GM18507 (cell line): Measurements from ENCODE around the gene MGMT.
"Not testable (repeated sequence)": the region's sequence is repeated elsewhere in the genome, so short reads cannot be mapped to it uniquely, and the experiment has no call there.

ENCODE experiments used
- DNase-seq: peaks from one replicate; pipeline ENCODE4 v3.0.0; 2011; ENCODE audit warnings: low read depth; ENCODE audit not compliant: insufficient read length; ENCODE audit errors: extremely low spot score
- FAIRE-seq: peaks from 2 replicates; lab custom pipeline; 2011; peaks lifted over from hg19 to GRCh38; lab: Jason Lieb, UNC

The MGMT gene

DNA sequence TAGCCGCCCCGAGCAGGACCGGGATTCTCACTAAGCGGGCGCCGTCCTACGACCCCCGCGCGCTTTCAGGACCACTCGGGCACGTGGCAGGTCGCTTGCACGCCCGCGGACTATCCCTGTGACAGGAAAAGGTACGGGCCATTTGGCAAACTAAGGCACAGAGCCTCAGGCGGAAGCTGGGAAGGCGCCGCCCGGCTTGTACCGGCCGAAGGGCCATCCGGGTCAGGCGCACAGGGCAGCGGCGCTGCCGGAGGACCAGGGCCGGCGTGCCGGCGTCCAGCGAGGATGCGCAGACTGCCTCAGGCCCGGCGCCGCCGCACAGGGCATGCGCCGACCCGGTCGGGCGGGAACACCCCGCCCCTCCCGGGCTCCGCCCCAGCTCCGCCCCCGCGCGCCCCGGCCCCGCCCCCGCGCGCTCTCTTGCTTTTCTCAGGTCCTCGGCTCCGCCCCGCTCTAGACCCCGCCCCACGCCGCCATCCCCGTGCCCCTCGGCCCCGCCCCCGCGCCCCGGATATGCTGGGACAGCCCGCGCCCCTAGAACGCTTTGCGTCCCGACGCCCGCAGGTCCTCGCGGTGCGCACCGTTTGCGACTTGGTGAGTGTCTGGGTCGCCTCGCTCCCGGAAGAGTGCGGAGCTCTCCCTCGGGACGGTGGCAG lies at the start of gene MGMT:
Gene MGMT, plus strand, starts transcription at position 539 of the 656 bp plus-strand sequence.
- peak; percentile 92 for FAIRE-seq
- DNase-seq, result peak; percentile 91

DNA sequence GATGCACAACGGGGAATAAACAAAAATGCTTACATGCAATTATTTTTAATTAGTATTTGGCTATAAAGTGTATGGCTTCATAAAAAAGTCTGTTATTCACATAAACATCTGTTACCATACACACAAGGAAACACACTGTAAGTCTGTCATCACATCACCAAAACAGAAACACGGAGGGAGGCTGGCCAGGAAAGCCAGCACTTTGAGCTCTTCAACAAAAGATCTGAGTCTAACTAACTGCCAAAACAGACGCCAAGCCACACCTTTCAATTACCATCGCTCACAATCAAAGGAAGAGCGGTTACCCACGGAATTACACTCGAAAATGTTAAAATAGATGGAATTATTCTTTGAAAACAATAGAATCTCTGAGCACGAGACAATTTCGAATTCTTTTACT lies 49.2 kb upstream of the MGMT start:
- no peak for DNase-seq

GRCh38 chr10:129418496-129419225 lies 48.4 kb upstream of the MGMT start:
- DNase-seq, result no peak
- FAIRE-seq, result no peak

More for the DNA sequence above, 49.2 kb upstream of the MGMT start:
- no peak for FAIRE-seq

DNA sequence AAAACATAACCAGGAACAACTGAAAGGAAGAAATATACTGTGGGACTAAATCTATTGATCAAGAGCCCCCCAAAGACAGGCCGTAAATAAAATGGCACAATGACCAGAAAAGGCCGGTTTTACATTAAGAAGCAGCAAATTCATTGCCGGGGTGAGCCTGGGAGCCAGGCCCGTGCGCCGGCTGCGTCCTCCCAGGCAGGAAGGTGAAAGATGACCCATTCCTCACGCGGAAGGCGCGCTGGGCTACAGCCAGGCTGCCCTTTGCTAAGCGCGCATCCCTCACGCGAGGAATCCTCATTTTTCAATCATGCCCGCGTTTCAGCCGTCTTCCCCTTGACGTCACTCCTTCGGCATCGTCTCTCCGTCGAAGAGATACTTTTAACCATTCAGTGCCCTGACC lies 47.6 kb upstream of the MGMT start:
- DNase-seq (no peak), FAIRE-seq (no peak)

DNA sequence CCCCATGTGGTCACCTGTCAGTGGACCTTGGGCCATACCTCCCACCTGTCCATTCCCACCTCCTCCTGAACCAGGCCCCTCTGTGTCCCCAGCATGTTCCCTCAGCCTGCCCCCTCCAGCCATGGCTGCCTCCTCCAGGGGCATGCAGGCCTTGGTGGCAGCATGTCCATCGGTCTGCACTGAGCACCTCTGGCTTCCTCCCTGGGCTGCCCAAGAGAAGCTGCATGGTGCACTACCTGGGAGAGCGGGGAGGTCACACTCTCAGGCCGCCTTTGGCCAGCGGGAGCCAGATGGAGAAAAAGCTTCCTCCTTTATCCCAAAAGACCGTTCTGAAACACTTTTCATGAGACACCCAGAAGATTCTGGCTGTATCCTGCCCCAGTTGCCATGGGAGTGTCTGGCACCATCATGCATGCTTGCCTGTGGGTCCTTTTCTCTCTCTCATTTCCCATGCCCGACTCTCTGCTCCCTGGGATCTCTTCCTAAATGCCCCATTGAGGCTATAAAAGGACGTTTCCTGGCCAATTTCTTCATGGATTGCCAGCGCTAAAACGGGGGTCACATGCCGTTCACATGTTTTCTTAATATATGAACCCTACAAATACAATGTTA lies 45.5 kb upstream of the MGMT start:
- no peak for DNase-seq
- FAIRE-seq, result no peak

DNA sequence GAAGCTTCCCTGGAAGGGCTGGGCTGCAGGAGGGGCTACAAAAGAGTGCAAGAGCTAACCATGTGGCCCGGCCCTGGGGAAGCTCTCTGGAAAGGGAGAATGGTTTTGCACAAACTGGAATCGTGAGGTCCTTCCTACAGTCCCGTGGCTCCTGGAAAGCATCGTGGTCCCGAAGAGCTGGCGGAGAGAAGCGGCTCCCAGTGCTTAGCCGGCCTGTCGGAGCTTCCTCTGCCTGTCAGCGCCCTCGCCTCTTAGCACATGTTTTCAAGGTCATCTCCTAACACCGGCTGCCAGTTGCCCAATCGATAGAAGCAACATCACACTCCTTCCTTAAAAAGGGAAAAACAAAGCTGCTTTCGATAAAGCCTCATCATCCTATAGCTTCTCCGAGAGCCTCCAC lies 42.1 kb upstream of the MGMT start:
- FAIRE-seq (no peak), DNase-seq (no peak)

- DNase-seq, result no peak
- FAIRE-seq, result no peak
These were observed 40.4 kb upstream of the MGMT start for GRCh38 chr10:129426606-129427005.

DNA sequence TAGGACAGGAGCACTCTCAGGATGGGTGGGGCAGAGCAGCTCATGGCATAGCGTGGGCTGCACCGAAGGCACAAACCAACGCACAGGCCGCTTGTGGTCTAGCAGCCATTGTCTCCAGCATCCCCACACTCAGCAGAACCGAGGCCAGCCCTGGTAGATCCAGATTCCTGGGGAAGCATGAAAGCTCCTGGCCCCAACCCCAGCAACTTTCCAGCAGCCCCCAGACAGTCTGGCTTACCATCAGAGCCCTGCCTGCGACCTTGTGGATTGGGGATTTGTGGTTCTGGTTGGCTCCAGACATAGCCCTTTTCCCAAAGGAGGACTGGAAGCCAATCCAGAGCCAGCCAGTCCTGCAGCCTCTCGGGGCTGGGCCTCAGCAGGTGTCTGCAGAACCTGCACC lies 33.8 kb upstream of the MGMT start:
- DNase-seq (no peak), FAIRE-seq (no peak)

- DNase-seq, FAIRE-seq: not testable (repeated sequence)
These were observed 31.3 kb upstream of the MGMT start for GRCh38 chr10:129435724-129436123.

GRCh38 chr10:129438024-129438423 lies 29.0 kb upstream of the MGMT start:
- no peak for DNase-seq
- FAIRE-seq, result no peak

DNA sequence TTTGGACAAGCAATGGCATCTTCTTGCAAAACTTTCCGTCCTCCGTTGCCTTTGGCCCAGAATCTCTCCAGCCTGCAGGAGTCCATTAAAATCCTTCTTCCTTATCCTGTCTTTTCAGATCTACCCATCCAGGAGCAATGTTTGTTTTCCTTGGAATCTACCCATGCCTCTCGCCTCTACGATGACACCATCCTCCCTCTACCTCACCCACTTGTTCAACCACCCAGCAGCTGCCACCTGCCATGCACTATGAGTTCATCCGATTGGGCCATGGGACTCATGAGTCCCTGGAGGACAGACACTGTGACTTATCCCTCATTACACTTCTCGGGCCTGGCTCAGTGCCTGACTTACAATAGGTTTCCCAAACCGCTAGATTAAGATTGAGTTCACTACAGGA lies 26.8 kb upstream of the MGMT start:
- FAIRE-seq (no peak), DNase-seq (no peak)

- no peak for DNase-seq
- FAIRE-seq, result no peak
These were observed 26.2 kb upstream of the MGMT start for GRCh38 chr10:129440722-129441316.

- no peak for DNase-seq
- FAIRE-seq, result no peak
These were observed 25.6 kb upstream of the MGMT start for GRCh38 chr10:129441372-129442009.

- FAIRE-seq (no peak), DNase-seq (no peak)
These were observed 24.2 kb upstream of the MGMT start for GRCh38 chr10:129442866-129443265.

GRCh38 chr10:129444359-129444758 lies 22.7 kb upstream of the MGMT start:
- DNase-seq, result no peak
- FAIRE-seq, result no peak

DNA sequence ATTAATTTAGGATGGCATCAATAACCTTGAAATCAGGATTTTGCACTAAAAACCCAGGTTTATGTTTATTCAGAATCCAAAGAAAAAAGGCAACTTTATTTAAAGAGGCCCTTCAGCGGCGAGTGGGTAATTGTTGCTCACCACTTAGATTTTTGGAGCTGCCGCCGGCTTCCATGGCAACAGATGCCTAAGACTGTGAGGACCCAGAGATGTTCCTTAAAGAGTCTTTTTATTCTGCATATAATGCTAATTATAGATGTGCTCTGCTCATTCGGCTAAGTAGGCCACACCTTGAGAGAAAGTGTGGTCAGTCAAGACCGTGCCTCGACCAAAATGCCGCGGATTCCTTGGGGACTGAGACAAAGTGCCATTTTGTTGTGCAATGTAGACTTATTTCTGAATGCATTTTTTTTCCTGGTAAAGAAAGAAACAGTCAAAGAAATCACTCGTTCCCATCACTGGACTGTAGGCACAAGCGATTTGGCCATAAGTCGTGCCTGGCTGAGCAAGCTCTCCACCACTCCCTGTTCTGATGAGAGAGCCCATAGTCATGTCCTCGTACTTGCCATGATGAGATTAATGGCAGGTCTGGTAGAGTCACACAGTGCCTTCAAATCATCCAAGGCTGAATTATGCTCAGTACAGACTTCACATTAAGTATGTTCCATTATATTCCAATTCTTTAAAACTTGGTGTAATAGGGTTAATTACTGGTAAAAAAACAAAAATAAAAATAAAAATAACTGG lies 21.4 kb upstream of the MGMT start:
- FAIRE-seq, result no peak
- no peak for DNase-seq

GRCh38 chr10:129446183-129446581 lies 20.9 kb upstream of the MGMT start:
- FAIRE-seq, result no peak
- DNase-seq, result no peak

GRCh38 chr10:129447486-129447885 lies 19.6 kb upstream of the MGMT start:
- FAIRE-seq (no peak), DNase-seq (no peak)

DNA sequence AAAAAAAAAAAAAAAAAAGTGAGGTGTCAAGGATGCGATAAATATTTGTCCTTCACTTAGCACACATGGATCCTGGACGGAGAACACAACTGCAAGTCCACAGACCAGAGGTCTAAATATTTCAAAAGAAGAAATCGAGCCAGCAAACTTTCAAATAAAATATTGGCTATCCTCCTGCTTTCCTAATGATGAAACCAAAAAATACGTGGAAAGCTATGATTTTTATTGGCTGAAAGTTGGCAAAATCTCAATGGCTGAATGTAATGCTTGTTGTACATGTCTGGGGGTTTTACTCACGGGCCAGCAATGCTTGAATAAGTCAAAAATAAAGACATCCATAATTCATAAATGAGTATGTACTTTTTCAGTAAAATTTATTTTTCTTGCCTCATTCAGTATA lies 19.0 kb upstream of the MGMT start:
- FAIRE-seq, result no peak
- DNase-seq, result no peak
